GM23338 (cell line): ENCODE measurements around the gene AASDHPPT. TPM values are rescaled to one million over a fixed set of nuclear protein-coding genes. Genes with fewer than 3 reads are reported as not detected.

Experiments used
- ATAC-seq: fragments of 200-7000 bp; cut with Tn5 transposase; 3 replicates; pipeline ENCODE4 v1.9.1; 2020
- DNase-seq: peaks from one replicate; pipeline ENCODE4 v3.0.0-alpha.2; 2015; ENCODE audit warnings: low spot score
- H2AFZ ChIP-seq: fragments of 200-600 bp; sonication (generic); 2 replicates; pipeline ENCODE4 v1.8.0; 2016; ENCODE audit warnings: antibody characterized with exemption, mild to moderate bottlenecking, moderate library complexity
- H3F3A ChIP-seq: fragments of 200-600 bp; sonication (generic); replicated peaks from 2 replicates; pipeline ENCODE4 v1.8.0; 2017; ENCODE audit warnings: antibody characterized with exemption, mixed run types, low read depth
- H3K27ac ChIP-seq: fragments of 200-600 bp; sonication (generic); 2 replicates; pipeline ENCODE4 v1.6.1; 2016; ENCODE audit warnings: low read depth
- H3K27me3 ChIP-seq: fragments of 200-600 bp; sonication (generic); 2 replicates; pipeline ENCODE4 v1.8.0; 2016; ENCODE audit warnings: mild to moderate bottlenecking, mixed run types, moderate library complexity; ENCODE audit not compliant: insufficient read depth
- H3K36me3 ChIP-seq: fragments of 200-600 bp; sonication (generic); 2 replicates; pipeline ENCODE4 v1.8.0; 2016; ENCODE audit warnings: mild to moderate bottlenecking; ENCODE audit not compliant: insufficient read depth
- H3K4me1 ChIP-seq: fragments of 200-600 bp; sonication (generic); 2 replicates; pipeline ENCODE4 v1.8.0; 2016; ENCODE audit warnings: mild to moderate bottlenecking, moderate library complexity; ENCODE audit not compliant: insufficient read depth
- H3K4me2 ChIP-seq: fragments of 200-600 bp; sonication (generic); 2 replicates; pipeline ENCODE4 v1.7.1; 2017; ENCODE audit warnings: mixed run types
- H3K4me3 ChIP-seq: fragments of 200-600 bp; sonication (generic); 2 replicates; pipeline ENCODE4 v1.6.1; 2016; ENCODE audit warnings: mixed run types
- H3K79me2 ChIP-seq: fragments of 200-600 bp; sonication (generic); replicated peaks from 2 replicates; pipeline ENCODE4 v1.8.0; 2017; ENCODE audit warnings: mild to moderate bottlenecking; ENCODE audit not compliant: insufficient read depth
- H3K9me2 ChIP-seq: fragments of 200-600 bp; sonication (generic); 2 replicates; pipeline ENCODE4 v1.8.0; 2017; ENCODE audit not compliant: insufficient read depth
- H4K20me1 ChIP-seq: fragments of 200-600 bp; sonication (generic); replicated peaks from 2 replicates; pipeline ENCODE4 v1.8.0; 2017; ENCODE audit warnings: mild to moderate bottlenecking; ENCODE audit not compliant: insufficient read depth
- H3K27ac Mint-ChIP-seq: 2 replicates; pipeline ENCODE4 v1.8.0; 2020; ENCODE audit warnings: inconsistent platforms, mild to moderate bottlenecking, moderate library complexity, mixed read lengths
- H3K27me3 Mint-ChIP-seq: 3 replicates; pipeline ENCODE4 v1.8.0; 2022; ENCODE audit warnings: low read depth, mild to moderate bottlenecking, moderate library complexity, mixed read lengths, inconsistent platforms; ENCODE audit not compliant: insufficient read depth, poor library complexity
- H3K36me3 Mint-ChIP-seq: 3 replicates; pipeline ENCODE4 v1.8.0; 2021; ENCODE audit warnings: low read depth, mild to moderate bottlenecking, inconsistent platforms, moderate library complexity, mixed read lengths
- H3K4me1 Mint-ChIP-seq: 3 replicates; pipeline ENCODE4 v1.8.0; 2020; ENCODE audit warnings: mild to moderate bottlenecking, inconsistent platforms, mixed read lengths
- H3K4me3 Mint-ChIP-seq: 3 replicates; pipeline ENCODE4 v1.8.0; 2021; ENCODE audit warnings: moderate library complexity, mild to moderate bottlenecking, inconsistent platforms, mixed read lengths
- H3K9me3 Mint-ChIP-seq: 3 replicates; pipeline ENCODE4 v1.8.0; 2020; ENCODE audit warnings: moderate library complexity, mild to moderate bottlenecking, inconsistent platforms, mixed read lengths
- ZNF114 ChIP-seq: fragments of 250-450 bp; sonication (Bioruptor Pico); IDR thresholded peaks from 2 replicates; pipeline ENCODE4 v1.5.0; 2020; ENCODE audit warnings: mild to moderate bottlenecking, moderate library complexity
- polyA plus RNA-seq: library from polyadenylated mRNA; unstranded; fragments of >200 nt; fragmentation: Nextera tagmentation; extraction: Ambion mirVana; gene quantifications from 2 replicates; pipeline ENCODE4 v1.2.1, GENCODE V29; 2016
- total RNA-seq: library from RNA; depleted of rRNA; stranded (reverse); fragments of >200 nt; shearing (Covaris generic); gene quantifications from 2 replicates; pipeline ENCODE4 v1.2.3, GENCODE V29; 2014; rRNA removed

Gene AASDHPPT
- total and polyA plus RNA-seq, 2 experiments from 2014 or later = 49.0 to 62.3 TPM

- Histone ChIP-seq H2AFZ (no peak overlapping the region), H3K4me2 (no peak overlapping the region), H3K4me1 (no peaks in the 10 kb centered on the region), H3F3A (no peaks in the 10 kb centered on the region), H3K27me3 (no peaks in the 10 kb centered on the region), H3K27ac (no peak overlapping the region), H3K36me3 (peaks cover 5% of the 10 kb centered on the region; the same call in 1 of the 2 replicates), H3K4me3 (no peak overlapping the region), H4K20me1 (no peaks in the 10 kb centered on the region), H3K79me2 (no peaks in the 10 kb centered on the region), H3K9me2 (0 out of 2 replicates have a peak, but pooled peaks cover 4% of the 10 kb centered on the region)
- TF ChIP-seq ZNF114 (CRISPR knock-in tag) = no peak
- ATAC-seq (no peak), DNase-seq (no peak)
- Mint-ChIP-seq H3K36me3 (peaks cover 14% of the 10 kb centered on the region; the same call in 2 of the 3 replicates), H3K27ac (no peak overlapping the region), H3K4me3 (no peak overlapping the region), H3K27me3 (no peaks in the 10 kb centered on the region), H3K9me3 (peaks cover 32% of the 10 kb centered on the region), H3K4me1 (no peaks in the 10 kb centered on the region)
Measured at GRCh38 chr11:106137758-106138157, 60.3 kb downstream of the AASDHPPT start.

Other genes starting within 250 kb of the AASDHPPT start
- 19.9 and 31.1 TPM in 2 replicates for gene MSANTD4, start 55.4 kb upstream of the AASDHPPT start, total RNA-seq
- 11.3 and 13.2 TPM in 2 replicates for gene MSANTD4, start 55.4 kb upstream of the AASDHPPT start, polyA plus RNA-seq
- 1.8 and 1.9 TPM in 2 replicates for gene KBTBD3, start 315 bp upstream of the AASDHPPT start, total RNA-seq
- gene KBTBD3, start 315 bp upstream of the AASDHPPT start, polyA plus RNA-seq = 13.7 TPM in 2 replicates